SK-N-SH (cell line): ENCODE data around the gene LMOD2. TPM values are rescaled to one million over a fixed set of nuclear protein-coding genes. Genes with fewer than 3 reads are reported as not detected.

Source experiments
- CTCF ChIA-PET: fragments of 300-600, 350-600 bp; formaldehyde crosslinking; extraction: SDS; loops from one replicate; lab custom pipeline; 2021; lab: Yijun Ruan, JAX
- POLR2A ChIA-PET: fragments of 350-600 bp; sonication (Branson Sonifier 250); formaldehyde crosslinking; extraction: SDS; loops from one replicate; lab custom pipeline; 2020; ENCODE audit warnings: antibody characterized with exemption, inconsistent platforms; lab: Yijun Ruan, JAX
- DNase-seq: peaks from one replicate; pipeline ENCODE4 v3.0.0; 2012
- H2AFZ ChIP-seq: fragments of 200-600 bp; sonication (generic); 2 replicates; pipeline ENCODE4 v1.8.1; 2016; ENCODE audit warnings: antibody characterized with exemption, mild to moderate bottlenecking, low read depth
- H3F3A ChIP-seq: fragments of 200-600 bp; sonication (generic); replicated peaks from 2 replicates; pipeline ENCODE3; 2016; ENCODE audit warnings: antibody characterized with exemption, mild to moderate bottlenecking; ENCODE audit not compliant: insufficient read depth
- H3K27ac ChIP-seq, 2 experiments: fragments of 200-500 bp in 1 of 2; fragments of 200-600 bp in 1 of 2; sonication (Bioruptor generic) in 1 of 2; sonication (generic), shearing (Covaris generic) in 1 of 2; 2 replicates each; pipeline versions ENCODE4 v1.5.1 to v1.6.1; 2014 to 2016; ENCODE audit warnings: low read depth in 2 of 2, inconsistent platforms in 1 of 2, low read length in 1 of 2, mild to moderate bottlenecking in 1 of 2, mixed read lengths in 1 of 2
- H3K27me3 ChIP-seq: fragments of 200-600 bp; sonication (generic), shearing (Covaris generic); 2 replicates; pipeline ENCODE4 v1.6.1; 2016; ENCODE audit warnings: mixed run types; ENCODE audit not compliant: insufficient read depth
- H3K36me3 ChIP-seq, 2 experiments: fragments of 200-500 bp in 1 of 2; fragments of 200-600 bp in 1 of 2; sonication (Bioruptor generic) in 1 of 2; sonication (generic) in 1 of 2; replicated peaks in 1 of 2; 2 replicates each; pipeline versions ENCODE3 to v1.5.1; 2014 to 2016; ENCODE audit warnings: low read length in 1 of 2, mild to moderate bottlenecking in 1 of 2; ENCODE audit not compliant: insufficient read depth in 2 of 2, control insufficient read depth in 1 of 2
- H3K4me1 ChIP-seq, 2 experiments: fragments of 200-500 bp in 1 of 2; fragments of 200-600 bp in 1 of 2; sonication (Bioruptor generic) in 1 of 2; sonication (generic), shearing (Covaris generic) in 1 of 2; 2 replicates each; pipeline versions ENCODE4 v1.5.1 to v1.6.1; 2014 to 2016; ENCODE audit warnings: low read depth in 1 of 2, low read length in 1 of 2, mixed run types in 1 of 2; ENCODE audit not compliant: insufficient read depth in 2 of 2, control insufficient read depth in 1 of 2
- H3K4me2 ChIP-seq: fragments of 200-600 bp; sonication (generic), shearing (Covaris generic); 2 replicates; pipeline ENCODE4 v1.6.1; 2017; ENCODE audit warnings: mixed run types
- H3K4me3 ChIP-seq, 2 experiments: fragments of 200-500 bp in 1 of 2; fragments of 200-600 bp in 1 of 2; sonication (Bioruptor generic) in 1 of 2; sonication (generic), shearing (Covaris generic) in 1 of 2; 2 replicates each; pipeline versions ENCODE4 v1.5.1 to v1.8.1; 2014 to 2016; ENCODE audit warnings: low read depth in 2 of 2, inconsistent platforms in 1 of 2, low read length in 1 of 2, mild to moderate bottlenecking in 1 of 2, mixed read lengths in 1 of 2, moderate library complexity in 1 of 2
- H3K79me2 ChIP-seq: fragments of 200-600 bp; sonication (generic); 2 replicates; pipeline ENCODE4 v1.8.1; 2017; ENCODE audit warnings: mild to moderate bottlenecking; ENCODE audit not compliant: insufficient read depth
- H3K9ac ChIP-seq: fragments of 200-600 bp; sonication (generic); 2 replicates; pipeline ENCODE4 v1.6.1; 2017; ENCODE audit warnings: mixed run types
- H3K9me2 ChIP-seq: fragments of 200-600 bp; sonication (generic); 2 replicates; pipeline ENCODE4 v1.6.1; 2017; ENCODE audit warnings: mixed run types
- H3K9me3 ChIP-seq: fragments of 200-600 bp; sonication (generic); 2 replicates; pipeline ENCODE4 v1.6.1; 2017; ENCODE audit warnings: mixed run types, mild to moderate bottlenecking, moderate library complexity
- H4K20me1 ChIP-seq: fragments of 200-600 bp; sonication (generic); 2 replicates; pipeline ENCODE4 v1.6.1; 2017; ENCODE audit warnings: mild to moderate bottlenecking, mixed run types; ENCODE audit not compliant: insufficient read depth
- CHD2 ChIP-seq: fragments of 150-350 bp; IDR thresholded peaks from 2 replicates; pipeline ENCODE4 v1.6.1; 2018; ENCODE audit warnings: low read length; ENCODE audit not compliant: partially characterized antibody
- FOXJ3 ChIP-seq: sonication (generic); formaldehyde crosslinking; IDR thresholded peaks from 2 replicates; pipeline ENCODE4 v1.5.1; 2020; ENCODE audit warnings: mild to moderate bottlenecking, missing genetic modification reagents
- IRF3 ChIP-seq: fragments of 150-350 bp; IDR thresholded peaks from 2 replicates; pipeline ENCODE4 v1.6.1; 2016; ENCODE audit warnings: mild to moderate bottlenecking, low read depth, low read length
- PBX3 ChIP-seq: IDR thresholded peaks from 2 replicates; pipeline ENCODE4; 2012
- REST ChIP-seq: IDR thresholded peaks from 2 replicates; pipeline ENCODE4 v1.6.1; 2012; ENCODE audit warnings: mild to moderate bottlenecking, low read depth, low read length, moderate library complexity
- TCF12 ChIP-seq: IDR thresholded peaks from 2 replicates; pipeline ENCODE4 v1.4.0; 2012
- YY1 ChIP-seq: IDR thresholded peaks from 2 replicates; pipeline ENCODE4 v1.4.0; 2012; ENCODE audit warnings: low read depth, mild to moderate bottlenecking
- WGBS: methylation state at CpG from one replicate; pipeline ENCODE4 v1.1.6; 2017; ENCODE audit warnings: low lambda C conversion rate; 5-methylcytosine and 5-hydroxymethylcytosine counted together
- polyA plus RNA-seq, 3 experiments: library from polyadenylated mRNA; depleted of rRNA; stranded (reverse); fragments of >200 nt; gene quantifications; 2 replicates each; pipeline ENCODE4 v1.2.3, GENCODE V29; 2012

The LMOD2 gene
- polyA plus RNA-seq, 1 of the 3 experiments (the other 2 are of a cell fraction) = not detected

DNA sequence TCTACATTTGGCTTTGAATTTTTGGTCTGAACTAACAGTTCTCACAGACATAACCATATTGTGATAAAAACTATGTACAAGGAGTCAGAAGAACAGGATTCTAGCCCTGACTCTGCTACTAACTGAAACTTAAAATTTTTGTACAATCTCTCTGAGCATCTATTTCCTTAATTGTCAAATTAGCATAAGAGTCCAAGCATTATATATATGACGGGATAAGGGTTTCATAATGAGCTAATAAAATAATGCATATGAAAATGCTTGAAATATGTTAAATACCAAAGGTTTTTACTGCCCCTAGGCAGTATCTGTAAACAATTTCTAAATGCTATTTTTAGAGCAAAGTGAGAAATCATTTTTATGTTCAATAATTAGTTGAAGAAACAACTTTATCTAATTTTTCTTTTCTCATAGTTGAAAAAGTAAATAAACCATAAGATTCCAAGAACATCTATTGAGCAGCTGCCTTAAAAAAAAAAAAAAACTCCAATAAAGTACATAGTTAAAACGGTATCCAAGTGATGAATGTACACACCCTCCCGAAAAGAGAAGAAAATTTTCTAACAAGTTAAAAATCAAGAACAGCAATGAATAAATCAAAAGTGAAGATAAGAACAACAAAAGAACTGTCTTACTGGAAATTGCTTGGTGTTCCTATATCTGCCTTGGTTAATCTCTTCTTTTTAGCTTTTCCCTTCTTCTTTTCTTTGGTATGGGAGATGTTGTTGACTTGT lies 40.4 kb downstream of the LMOD2 start:
- TF ChIP-seq TCF12 (no peak), IRF3 (no peak), REST (no peak), YY1 (no peak)
- CTCF ChIA-PET = interaction anchor here (1.6 kb wide), 1 partner anchor 14 kb away, joined by 4 read pairs; no protein-coding TSS in a partner anchor
- Histone ChIP-seq H3K79me2 (no peaks in the 10 kb centered on the region), H3K4me1 (no peaks in the 10 kb centered on the region; a peak in 1 of 4 replicates), H3F3A (peaks cover 8% of the 10 kb centered on the region), H3K27me3 (no peaks in the 10 kb centered on the region), H3K27ac (no peak overlapping the region), H4K20me1 (no peaks in the 10 kb centered on the region), H3K9me3 (no peaks in the 10 kb centered on the region), H3K9me2 (no peaks in the 10 kb centered on the region), H3K36me3 (peaks cover 79 to 87% of the 10 kb centered on the region in 2 experiments), H3K9ac (no peak overlapping the region), H2AFZ (no peak overlapping the region), H3K4me3 (no peak overlapping the region), H3K4me2 (no peak overlapping the region)
- 94% methylated on average over 3 of the region's 3 CpGs for WGBS
- DNase-seq = no peak
- POLR2A ChIA-PET = no interaction called here

DNA sequence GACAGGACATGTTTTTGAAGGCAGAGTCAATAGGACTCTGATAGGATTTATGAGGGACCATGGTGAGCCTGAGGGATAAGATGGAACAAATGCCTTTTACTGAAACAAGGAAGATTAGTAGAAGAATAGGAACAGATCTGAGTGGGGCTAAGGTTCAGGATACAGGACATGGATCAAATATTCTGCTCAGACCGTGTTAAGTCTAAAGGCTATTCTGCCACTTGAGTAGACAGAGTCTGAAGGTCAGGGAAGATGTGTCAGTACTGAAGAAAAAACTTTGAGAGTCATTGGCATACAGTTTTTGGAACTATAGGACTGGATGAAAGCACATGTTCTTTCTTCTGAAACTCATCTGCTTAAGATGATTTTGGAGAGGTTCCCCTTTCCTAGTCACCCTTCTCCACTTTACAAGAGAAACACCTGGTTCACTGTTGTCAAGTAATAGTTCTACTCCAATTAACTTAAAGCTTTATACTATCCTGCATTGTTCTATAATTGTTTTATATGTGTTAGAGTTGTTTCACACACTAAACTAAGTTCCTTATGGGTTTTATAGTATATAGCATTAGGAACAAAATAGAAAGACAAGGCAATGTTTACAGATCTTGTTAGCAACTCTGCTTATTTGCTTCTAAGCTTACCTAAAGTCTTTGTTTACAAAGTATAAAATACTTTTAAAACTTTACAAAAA lies 49.7 kb downstream of the LMOD2 start:
- H3K27ac ChIP-seq = no peak overlapping the region
- H3K79me2 ChIP-seq = peaks cover 8% of the 10 kb centered on the region
- H3F3A ChIP-seq = peaks cover 20% of the 10 kb centered on the region
- H3K9me2 ChIP-seq = no peaks in the 10 kb centered on the region
- no peak for DNase-seq
- H3K4me3 ChIP-seq = no peak overlapping the region
- ChIA-PET POLR2A (no interaction called here), CTCF (interaction anchor here (0.6 to 1.1 kb wide), 5 partner anchors 9 to 92 kb away, joined by 3 read pairs; no protein-coding TSS in a partner anchor)
- H2AFZ ChIP-seq = no peak overlapping the region
- TF ChIP-seq IRF3 = no peak
- no peak for TF ChIP-seq FOXJ3
- no peak for TF ChIP-seq PBX3
- TF ChIP-seq CHD2 = no peak
- H3K9ac ChIP-seq = no peak overlapping the region
- peaks cover 68 to 78% of the 10 kb centered on the region in 2 experiments for H3K36me3 ChIP-seq
- H4K20me1 ChIP-seq = peaks cover 4% of the 10 kb centered on the region; the same call in 1 of the 2 replicates
- H3K4me1 ChIP-seq = peaks cover under 1 to 10% of the 10 kb centered on the region in 2 experiments; a peak in 2 of 4 replicates
- no peaks in the 10 kb centered on the region for H3K27me3 ChIP-seq
- H3K9me3 ChIP-seq = no peaks in the 10 kb centered on the region
- 100% methylated on average over 1 of the region's 1 CpG for WGBS
- no peak overlapping the region for H3K4me2 ChIP-seq
